ENCODE data around the gene HOXC10.

DNA sequence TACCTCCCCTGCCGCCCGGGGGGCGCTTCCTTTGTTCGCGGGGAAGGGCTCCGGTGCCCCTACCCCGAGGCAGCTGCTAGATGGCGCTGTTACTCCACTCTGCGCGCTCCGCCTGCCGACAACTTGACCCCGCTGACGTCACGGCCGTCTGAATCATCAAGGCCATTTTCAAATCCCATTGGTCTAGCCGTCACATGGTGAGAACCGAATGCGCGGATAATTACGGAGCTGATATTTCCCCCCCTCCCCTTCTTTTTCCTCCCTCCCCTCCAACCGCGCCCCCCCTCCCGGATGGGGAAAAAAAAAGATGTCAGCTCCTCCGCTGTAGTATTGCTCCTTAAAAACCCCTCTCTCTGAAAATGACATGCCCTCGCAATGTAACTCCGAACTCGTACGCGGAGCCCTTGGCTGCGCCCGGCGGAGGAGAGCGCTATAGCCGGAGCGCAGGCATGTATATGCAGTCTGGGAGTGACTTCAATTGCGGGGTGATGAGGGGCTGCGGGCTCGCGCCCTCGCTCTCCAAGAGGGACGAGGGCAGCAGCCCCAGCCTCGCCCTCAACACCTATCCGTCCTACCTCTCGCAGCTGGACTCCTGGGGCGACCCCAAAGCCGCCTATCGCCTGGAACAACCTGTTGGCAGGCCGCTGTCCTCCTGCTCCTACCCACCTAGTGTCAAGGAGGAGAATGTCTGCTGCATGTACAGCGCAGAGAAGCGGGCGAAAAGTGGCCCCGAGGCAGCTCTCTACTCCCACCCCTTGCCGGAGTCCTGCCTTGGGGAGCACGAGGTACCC, at the start of gene HOXC10:
- TF ChIP-seq POLR2A (IDR thresholded peaks at IDR 0.05) (no peak), CTCF (IDR thresholded peaks at IDR 0.05) (peak; percentile 21 to 73 (median 64))

Data from ovary (tissue), 3 donors.